IPS DF 6.9 (cell line): ENCODE results near the gene ASIC3.
"Not testable (repeated sequence)": the region's sequence is repeated elsewhere in the genome, so short reads cannot be mapped to it uniquely, and the experiment has no call there.

Experiments
- DNase-seq: peaks from one replicate; pipeline ENCODE4 v3.0.0-alpha.2; 2013; ENCODE audit warnings: low read depth, low spot score
- H3K27ac ChIP-seq: one replicate; pipeline ENCODE4 v1.5.1; 2013; ENCODE audit warnings: low read length, control low read depth
- H3K27me3 ChIP-seq: 2 replicates; pipeline ENCODE4 v1.6.1; 2013; ENCODE audit warnings: mild to moderate bottlenecking, low read length; ENCODE audit not compliant: control insufficient read depth, insufficient read depth
- H3K36me3 ChIP-seq: 2 replicates; pipeline ENCODE4 v1.6.1; 2013; ENCODE audit warnings: low read length; ENCODE audit not compliant: control insufficient read depth, insufficient read depth
- H3K4me1 ChIP-seq: 2 replicates; pipeline ENCODE4 v1.6.1; 2013; ENCODE audit warnings: low read length; ENCODE audit not compliant: control insufficient read depth, insufficient read depth
- H3K4me3 ChIP-seq: 2 replicates; pipeline ENCODE4 v1.5.1; 2013; ENCODE audit warnings: mild to moderate bottlenecking, low read length
- H3K9me3 ChIP-seq: 2 replicates; pipeline ENCODE4 v1.6.1; 2013; ENCODE audit warnings: low read length, inconsistent platforms; ENCODE audit not compliant: control insufficient read depth, insufficient read depth
- WGBS: extraction: QIAGEN DNeasy Blood & Tissue Kit; methylation state at CpG from one replicate; pipeline ENCODE4 v1.1.7; 2013; ENCODE audit warnings: mixed read lengths, missing lambda C conversion rate; ENCODE audit not compliant: insufficient read length, insufficient coverage; 5-methylcytosine and 5-hydroxymethylcytosine counted together

Gene ASIC3

GRCh38 chr7:151032936-151033863 lies 15.1 kb upstream of the ASIC3 start:
- Histone ChIP-seq H3K27ac (no peak overlapping the region), H3K4me3 (no peak overlapping the region), H3K27me3 (no peaks in the 10 kb centered on the region), H3K4me1 (no peaks in the 10 kb centered on the region), H3K36me3 (peaks cover 3% of the 10 kb centered on the region), H3K9me3 (no peaks in the 10 kb centered on the region)
- DNase-seq, result no peak
- WGBS, result no CpG with 5 or more reads among the region's 17 CpGs

- H3K9me3 ChIP-seq, result no peaks in the 10 kb centered on the region
- no CpG with 5 or more reads among the region's 5 CpGs for WGBS
- peaks cover 3% of the 10 kb centered on the region for H3K36me3 ChIP-seq
These were observed 14.5 kb upstream of the ASIC3 start for GRCh38 chr7:151033864-151034249.

DNA sequence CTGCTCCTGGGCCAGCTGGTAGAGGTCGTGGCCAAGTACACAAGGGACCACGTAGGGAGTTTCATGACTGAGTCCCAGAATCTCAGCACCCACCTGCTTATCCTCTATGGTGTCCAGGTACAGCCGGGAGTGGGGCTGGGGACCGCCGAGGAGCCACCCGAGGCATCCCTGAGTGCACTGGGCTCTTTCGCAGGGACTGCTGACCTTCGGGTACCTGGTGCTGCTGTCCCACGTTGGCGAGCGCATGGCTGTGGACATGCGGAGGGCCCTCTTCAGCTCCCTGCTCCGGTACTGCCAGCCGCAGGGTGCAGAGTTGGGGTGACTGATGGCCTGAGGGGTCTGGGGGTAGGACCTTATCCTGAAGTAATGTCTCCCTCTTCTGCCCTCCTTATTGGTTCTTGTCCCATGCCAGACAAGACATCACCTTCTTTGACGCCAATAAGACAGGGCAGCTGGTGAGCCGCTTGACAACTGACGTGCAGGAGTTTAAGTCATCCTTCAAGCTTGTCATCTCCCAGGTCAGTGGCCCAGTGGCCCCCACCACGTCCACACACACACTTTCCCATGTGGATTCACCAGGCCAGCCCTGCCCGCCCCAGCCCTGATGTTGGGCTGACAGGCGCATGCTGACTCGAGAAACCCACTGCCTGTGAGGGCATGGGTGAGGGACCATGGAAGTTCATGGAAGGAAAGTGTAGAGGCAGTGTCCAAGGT lies 13.9 kb upstream of the ASIC3 start:
- H3K9me3 ChIP-seq, result no peaks in the 10 kb centered on the region
- DNase-seq, result no peak
- H3K27me3 ChIP-seq, result no peaks in the 10 kb centered on the region
- no peaks in the 10 kb centered on the region for H3K4me1 ChIP-seq
- no peak overlapping the region for H3K27ac ChIP-seq
- no peak overlapping the region for H3K4me3 ChIP-seq
- WGBS, result no CpG with 5 or more reads among the region's 21 CpGs
- peaks cover 3% of the 10 kb centered on the region for H3K36me3 ChIP-seq

More at GRCh38 chr7:151033864-151034249, 14.5 kb upstream of the ASIC3 start:
- no peak overlapping the region for H3K4me3 ChIP-seq
- no peak overlapping the region for H3K27ac ChIP-seq
- no peak for DNase-seq
- no peaks in the 10 kb centered on the region for H3K4me1 ChIP-seq
- no peaks in the 10 kb centered on the region for H3K27me3 ChIP-seq

DNA sequence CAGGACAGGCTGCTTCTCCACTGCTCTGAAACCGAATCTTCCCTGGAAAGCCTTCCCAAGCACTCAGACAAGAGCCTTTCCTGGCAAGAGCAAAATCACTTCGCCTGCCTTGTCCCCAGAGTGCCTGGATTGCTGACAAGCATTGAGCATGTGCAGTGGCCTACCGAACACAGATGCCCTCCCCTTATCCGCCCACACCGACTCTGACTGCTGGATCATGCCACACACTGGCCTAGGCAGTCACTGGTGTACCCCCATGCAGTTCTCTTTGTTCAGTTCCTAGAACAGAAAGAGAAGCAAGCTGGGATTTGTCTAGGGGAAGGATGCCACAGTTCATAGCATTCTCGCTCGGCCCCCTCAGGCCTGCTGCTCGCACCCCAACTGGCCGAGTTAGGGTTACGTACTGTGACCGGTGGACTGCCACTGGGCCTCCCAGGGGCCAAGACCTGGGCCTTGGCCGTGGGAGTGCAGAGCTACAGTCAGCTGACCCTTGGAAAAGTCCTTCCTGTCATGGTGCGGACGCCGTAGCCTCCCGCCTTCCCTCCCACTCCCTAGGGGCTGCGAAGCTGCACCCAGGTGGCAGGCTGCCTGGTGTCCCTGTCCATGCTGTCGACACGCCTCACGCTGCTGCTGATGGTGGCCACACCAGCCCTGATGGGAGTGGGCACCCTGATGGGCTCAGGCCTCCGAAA lies 13.2 kb upstream of the ASIC3 start:
- no CpG with 5 or more reads among the region's 21 CpGs for WGBS
- Histone ChIP-seq H3K27me3 (no peaks in the 10 kb centered on the region), H3K4me3 (no peak overlapping the region), H3K27ac (no peak overlapping the region), H3K4me1 (no peaks in the 10 kb centered on the region), H3K9me3 (no peaks in the 10 kb centered on the region), H3K36me3 (peaks cover 3% of the 10 kb centered on the region)
- DNase-seq, result no peak

- Histone ChIP-seq H3K27ac (no peak overlapping the region), H3K36me3 (peaks cover 3% of the 10 kb centered on the region), H3K4me3 (no peak overlapping the region), H3K27me3 (no peaks in the 10 kb centered on the region), H3K9me3 (no peaks in the 10 kb centered on the region), H3K4me1 (no peaks in the 10 kb centered on the region)
- WGBS, result no CpG with 5 or more reads among the region's 17 CpGs
- no peak for DNase-seq
These were observed 12.4 kb upstream of the ASIC3 start for GRCh38 chr7:151035902-151036301.

GRCh38 chr7:151038951-151039849 lies 9.1 kb upstream of the ASIC3 start:
- no peak for DNase-seq
- no peaks in the 10 kb centered on the region for H3K27me3 ChIP-seq
- no CpG with 5 or more reads among the region's 12 CpGs for WGBS
- H3K4me1 ChIP-seq, result no peaks in the 10 kb centered on the region
- H3K9me3 ChIP-seq, result no peaks in the 10 kb centered on the region
- H3K4me3 ChIP-seq, result no peak overlapping the region
- no peak overlapping the region for H3K27ac ChIP-seq
- peaks cover 3% of the 10 kb centered on the region for H3K36me3 ChIP-seq

- DNase-seq, result no peak
- no peaks in the 10 kb centered on the region for H3K4me1 ChIP-seq
- H3K36me3 ChIP-seq, result peaks cover 3% of the 10 kb centered on the region
- no peak overlapping the region for H3K4me3 ChIP-seq
- H3K27ac ChIP-seq, result no peak overlapping the region
- WGBS, result no CpG with 5 or more reads among the region's 18 CpGs
- H3K27me3 ChIP-seq, result no peaks in the 10 kb centered on the region
- no peaks in the 10 kb centered on the region for H3K9me3 ChIP-seq
These were observed 8.3 kb upstream of the ASIC3 start for GRCh38 chr7:151039850-151040548.

DNA sequence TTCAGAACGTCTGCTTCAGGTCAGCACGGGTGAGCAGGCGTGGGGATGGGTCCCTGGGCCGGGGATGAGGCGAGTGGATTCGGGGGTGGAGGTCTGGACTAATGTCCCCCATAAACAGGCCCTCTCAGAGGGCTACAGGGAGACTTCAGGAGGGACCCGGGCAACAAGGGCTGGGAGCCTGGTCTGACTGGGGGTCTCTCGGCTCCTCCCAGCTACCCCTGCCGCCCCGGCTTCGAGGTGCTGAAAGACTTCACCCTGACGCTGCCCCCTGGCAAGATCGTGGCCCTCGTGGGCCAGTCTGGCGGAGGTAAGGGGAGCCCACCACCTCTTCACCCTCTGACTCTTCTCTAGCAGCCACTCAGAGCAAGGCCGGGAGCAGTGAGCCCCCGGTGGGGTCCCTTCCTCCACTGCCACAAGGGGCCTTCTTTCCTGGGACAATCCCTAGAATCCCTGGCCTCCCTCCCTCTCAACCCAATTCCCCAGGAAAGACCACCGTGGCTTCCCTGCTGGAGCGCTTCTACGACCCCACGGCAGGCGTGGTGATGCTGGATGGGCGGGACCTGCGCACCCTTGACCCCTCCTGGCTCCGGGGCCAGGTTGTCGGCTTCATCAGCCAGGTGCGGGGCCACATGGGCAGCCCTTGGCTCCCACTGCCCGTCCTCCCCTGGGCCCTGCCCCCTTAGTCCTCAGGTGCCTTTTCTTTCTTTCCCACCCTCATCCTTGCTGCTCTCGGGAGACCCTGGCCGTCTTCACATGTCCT lies 7.5 kb upstream of the ASIC3 start:
- Histone ChIP-seq H3K4me1 (no peaks in the 10 kb centered on the region), H3K27ac (no peak overlapping the region), H3K36me3 (peaks cover 3% of the 10 kb centered on the region), H3K27me3 (no peaks in the 10 kb centered on the region), H3K9me3 (no peaks in the 10 kb centered on the region), H3K4me3 (no peak overlapping the region)
- WGBS, result no CpG with 5 or more reads among the region's 30 CpGs
- DNase-seq, result no peak

DNA sequence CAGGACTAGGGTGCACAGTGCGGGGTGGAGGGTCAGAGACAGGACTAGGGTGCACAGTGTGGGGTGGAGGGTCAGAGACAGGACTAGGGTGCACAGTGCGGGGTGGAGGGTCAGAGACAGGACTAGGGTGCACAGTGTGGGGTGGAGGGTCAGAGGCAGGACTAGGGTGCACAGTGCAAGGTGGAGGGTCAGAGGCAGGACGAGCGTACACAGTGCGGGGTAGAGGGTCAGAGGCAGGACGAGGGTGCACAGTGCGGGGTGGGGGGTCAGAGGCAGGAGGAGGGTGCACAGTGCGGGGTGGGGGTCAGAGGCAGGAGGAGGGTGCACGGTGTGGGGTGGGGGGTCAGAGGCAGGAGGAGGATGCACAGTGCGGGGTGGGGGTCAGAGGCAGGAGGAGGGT lies 4.9 kb upstream of the ASIC3 start:
- DNase-seq, H3K9me3 ChIP-seq, H3K27ac ChIP-seq, H3K4me1 ChIP-seq, H3K36me3 ChIP-seq, H3K27me3 ChIP-seq, H3K4me3 ChIP-seq: not testable (repeated sequence)
- WGBS, result no CpG with 5 or more reads among the region's 10 CpGs
